GM19452 (cell line): ENCODE data around the gene FCHSD2.
A peak's percentile ranks its signal among the peaks of the same experiment; 100 is the strongest.
"Not testable (repeated sequence)": the region's sequence is repeated elsewhere in the genome, so short reads cannot be mapped to it uniquely, and the experiment has no call there.

Experiments
- ATAC-seq: cut with Tn5 transposase; IDR thresholded peaks from one replicate; pipeline ENCODE4 v1.9.1; 2021; ENCODE audit not compliant: unreplicated experiment

FCHSD2 gene

DNA sequence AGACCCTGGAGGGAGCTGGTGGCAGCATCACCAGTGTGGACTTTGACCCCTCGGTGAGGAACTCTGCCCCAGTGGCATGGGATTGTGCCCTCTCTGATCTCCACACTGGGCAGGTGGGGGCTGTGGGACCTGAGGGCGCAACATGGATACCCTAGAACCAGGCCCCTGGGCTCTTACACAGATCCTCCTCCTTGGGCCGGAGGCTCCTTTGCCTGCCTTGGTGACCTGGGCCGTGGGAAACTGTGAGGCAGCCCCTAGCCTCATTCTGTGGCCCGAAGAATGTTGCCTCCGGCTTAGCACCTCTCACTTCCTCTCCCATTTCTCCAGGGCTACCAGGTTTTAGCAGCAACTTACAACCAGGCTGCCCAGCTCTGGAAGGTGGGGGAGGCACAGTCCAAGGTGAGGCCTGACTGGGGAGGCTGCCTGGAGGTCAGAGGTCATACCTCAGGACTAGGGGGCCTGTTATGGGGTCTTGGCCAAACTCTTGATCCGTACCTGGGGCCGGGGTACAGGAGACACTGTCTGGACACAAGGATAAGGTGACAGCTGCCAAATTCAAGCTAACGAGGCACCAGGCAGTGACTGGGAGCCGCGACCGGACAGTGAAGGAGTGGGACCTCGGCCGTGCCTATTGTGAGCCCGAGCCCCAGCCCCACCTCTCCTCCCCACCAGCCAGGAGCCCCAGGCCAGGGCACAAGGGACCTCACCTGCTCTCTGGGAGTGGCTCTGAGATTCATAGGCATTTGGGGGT lies 315.8 kb downstream of the FCHSD2 start:
- ATAC-seq = no peak

DNA sequence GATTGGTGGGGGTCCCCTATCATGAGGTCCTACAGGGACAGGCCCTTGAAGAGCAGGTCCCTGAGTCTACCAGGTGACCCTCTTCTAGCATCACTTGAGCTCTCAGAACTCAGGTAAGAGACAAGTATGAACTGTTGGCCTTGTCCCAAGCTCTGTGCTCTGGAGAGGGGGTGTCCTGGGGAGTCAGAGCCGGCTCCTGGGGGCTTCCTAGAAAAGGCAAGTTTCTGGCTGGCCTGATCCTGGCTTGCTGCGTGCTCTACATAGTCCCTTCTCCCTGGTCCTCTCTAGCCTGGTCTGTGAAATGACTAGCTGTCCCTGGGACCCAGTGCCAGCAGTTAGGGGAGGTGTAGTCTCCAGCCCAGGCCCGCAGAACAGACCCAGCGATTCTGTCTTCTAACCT lies 316.5 kb downstream of the FCHSD2 start:
- no peak for ATAC-seq

DNA sequence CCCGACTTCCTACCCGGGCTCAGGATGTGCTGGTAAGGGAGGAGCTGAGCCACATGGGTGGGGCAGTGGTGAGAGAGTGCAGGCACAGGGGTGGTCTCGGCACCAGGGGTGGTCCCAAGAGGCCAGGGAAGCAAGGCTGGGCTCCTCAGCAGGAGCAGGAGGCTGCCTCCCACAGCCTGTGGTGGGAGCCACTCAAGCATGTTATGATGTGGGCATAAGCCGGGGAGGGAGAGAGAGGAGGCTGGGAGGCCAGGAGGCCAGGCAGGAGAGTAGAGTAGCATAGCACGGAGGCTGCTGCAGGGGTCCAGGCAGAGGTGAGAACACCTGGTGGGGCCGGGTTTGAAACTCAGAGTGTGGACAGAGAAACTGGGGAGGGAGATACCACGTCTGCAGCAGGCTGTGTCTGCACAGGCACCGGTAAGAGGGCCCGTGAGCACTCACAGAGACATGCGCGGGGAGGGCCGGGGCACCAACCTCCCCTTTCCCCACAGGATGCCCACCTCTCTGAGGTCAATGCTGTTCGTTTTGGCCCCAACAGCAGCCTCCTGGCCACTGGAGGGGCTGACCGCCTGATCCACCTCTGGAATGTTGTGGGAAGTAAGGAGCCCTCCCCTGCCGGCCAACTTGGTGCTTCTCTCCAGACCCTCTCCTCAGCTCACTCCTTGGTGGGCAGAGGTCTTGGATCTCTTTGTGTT lies 317.2 kb downstream of the FCHSD2 start:
- ATAC-seq = no peak

DNA sequence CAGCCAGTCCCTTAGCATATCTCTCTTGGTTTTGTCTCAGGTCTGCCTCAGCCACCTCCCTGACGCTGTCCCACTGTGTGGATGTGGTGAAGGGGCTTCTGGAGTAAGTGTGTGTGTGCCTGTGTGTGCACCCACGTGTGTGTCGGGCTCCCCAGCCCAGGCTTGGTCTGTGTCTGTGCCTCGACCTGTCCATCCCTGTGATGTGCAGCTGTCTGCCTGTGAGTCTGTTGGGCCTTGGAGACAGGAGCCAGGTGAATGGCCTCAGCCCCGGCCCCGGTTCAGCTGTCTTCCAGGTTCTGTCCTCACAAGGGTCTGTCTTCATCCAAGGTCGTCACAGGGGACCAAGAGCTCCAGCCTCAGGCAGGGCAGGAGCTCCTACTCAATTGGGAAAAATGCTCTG lies 318.1 kb downstream of the FCHSD2 start:
- no peak for ATAC-seq

DNA sequence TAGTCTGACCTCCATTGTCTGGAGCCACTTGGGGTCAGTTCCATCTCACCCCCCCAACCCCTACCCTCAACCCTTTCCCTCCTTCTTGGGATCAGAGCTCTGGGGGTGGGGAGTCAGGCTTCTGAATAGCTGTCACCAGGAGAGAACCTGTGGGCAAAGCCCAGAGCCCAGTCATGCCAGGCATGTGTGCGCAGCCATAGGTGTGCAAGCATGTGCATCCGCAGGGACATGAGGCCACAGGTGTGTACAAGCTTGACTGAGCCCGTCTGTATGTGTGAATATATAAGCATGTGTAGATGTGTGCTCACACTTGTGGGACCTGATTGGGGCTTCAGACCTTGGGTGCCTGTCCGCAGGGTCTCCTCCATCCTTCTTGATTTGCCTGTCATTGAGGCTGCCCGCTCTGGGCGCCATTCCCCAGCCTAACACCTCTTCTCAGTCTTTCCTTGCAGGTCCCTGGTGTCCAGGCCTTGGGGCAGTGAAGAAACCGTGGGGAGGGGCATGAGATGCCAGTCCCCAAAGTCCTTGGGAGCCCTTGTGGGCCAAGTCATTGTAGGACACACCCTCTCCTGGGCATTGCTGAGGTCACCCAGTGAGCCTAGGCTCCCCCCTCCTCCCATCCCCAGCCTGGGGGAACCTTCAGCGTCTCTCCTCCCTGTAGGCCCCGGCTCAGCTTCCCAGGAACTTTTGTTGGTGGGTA lies 318.9 kb downstream of the FCHSD2 start:
- no peak for ATAC-seq

DNA sequence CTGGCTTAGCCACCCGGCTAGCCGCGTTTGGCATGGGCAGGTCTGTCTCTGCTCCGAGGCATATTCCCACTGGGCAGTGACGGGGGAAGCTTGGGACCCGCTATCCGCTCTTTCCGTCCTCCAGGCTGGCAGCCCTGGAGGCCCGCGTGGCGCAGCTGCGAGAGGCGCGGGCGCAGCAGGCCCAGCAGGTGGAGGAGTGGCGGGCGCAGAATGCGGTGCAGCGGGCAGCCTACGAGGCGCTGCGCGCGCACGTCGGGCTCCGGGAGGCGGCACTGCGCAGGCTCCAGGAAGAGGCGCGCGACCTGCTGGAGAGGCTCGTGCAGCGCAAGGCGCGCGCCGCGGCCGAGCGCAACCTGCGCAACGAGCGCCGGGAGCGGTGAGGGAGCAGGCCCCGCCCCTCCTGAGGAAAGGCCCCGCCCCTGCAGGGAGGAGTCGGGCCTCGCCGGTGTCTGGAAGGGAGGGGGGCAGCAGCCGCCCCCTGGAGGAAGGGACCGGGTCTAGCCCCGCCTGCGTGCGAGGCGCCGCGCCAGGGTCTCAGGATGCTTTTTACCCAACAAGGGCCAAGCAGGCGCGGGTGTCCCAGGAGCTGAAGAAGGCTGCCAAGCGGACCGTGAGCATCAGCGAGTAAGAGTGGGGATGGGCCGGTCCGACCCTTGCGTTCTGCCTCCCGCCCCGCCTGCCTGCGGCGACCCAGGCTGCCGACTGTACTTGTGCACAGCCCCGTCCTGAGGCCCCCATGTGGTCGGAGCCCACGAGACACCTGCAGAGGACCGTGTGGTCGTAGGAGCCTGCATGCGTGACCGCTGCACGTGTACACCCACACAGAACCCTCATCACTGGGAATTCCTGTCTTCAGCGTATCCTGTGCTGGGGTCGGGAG lies 320.0 kb downstream of the FCHSD2 start:
- ATAC-seq = no peak

DNA sequence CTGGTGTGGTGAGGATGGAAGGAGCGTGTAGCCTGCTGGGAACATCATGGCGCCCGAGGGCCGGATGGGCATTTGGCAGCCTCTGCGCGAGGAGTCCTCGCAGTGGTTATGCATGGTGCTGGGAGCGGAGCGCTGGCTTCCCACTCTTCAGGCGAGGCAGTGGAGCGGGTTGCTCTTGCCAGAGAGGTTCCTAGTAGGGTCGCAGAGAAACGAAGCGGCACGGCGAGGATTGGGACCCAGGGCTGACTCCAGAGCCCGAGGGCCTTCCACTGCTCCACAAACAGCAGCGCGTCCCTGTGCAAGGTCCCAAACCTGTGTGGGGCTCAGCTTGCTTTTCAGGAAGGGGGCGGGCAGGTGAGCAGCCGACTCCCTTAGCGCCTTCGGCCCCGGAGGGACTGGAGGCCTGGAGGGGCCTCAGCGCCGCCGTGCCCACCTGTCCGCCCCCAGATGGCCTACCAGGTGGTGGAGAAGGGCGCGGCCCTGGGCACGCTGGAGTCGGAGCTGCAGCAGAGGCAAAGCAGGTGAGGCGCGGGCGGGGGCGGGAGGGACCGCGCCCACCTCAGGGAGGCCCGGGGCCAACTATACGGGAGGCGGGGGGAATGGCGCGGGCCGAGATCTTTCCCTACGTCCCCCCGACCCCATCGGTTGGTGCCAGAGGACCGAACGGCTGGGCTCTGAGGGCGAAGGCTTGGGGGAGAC lies 320.7 kb downstream of the FCHSD2 start:
- no peak for ATAC-seq

DNA sequence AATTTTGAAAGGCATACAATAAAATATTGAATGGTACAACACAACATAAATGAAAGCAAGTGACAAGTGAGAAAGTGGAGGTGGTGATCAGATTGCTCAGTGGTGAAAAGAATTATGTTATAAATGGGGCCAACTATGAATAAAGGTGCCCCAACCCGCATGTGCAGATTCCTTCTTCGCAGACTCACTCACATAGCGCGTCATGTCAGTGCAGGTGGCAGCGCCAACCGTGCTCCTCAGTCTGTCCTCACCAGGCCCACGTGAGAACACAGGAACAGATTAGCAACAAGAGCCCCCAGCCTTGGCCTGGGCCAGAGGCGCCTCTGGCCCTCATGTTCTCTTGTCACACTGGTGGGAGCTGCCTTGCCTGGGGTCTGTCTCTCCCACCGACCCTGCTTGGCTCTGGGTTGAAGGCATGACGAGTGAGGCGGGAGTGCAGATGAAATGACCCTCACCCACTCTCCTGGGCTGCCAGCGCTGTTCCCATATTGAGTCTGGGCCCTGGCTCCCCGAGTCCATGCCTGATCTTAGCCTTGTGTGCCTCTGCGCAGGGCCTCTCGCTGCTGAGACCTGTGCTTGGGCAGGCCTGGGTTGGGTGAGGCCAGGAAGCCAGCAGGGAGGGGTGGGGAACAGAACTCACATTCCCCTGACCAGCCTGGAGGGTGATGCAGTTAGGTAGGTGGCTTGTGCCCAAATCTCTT lies 321.5 kb downstream of the FCHSD2 start:
- ATAC-seq = no peak

DNA sequence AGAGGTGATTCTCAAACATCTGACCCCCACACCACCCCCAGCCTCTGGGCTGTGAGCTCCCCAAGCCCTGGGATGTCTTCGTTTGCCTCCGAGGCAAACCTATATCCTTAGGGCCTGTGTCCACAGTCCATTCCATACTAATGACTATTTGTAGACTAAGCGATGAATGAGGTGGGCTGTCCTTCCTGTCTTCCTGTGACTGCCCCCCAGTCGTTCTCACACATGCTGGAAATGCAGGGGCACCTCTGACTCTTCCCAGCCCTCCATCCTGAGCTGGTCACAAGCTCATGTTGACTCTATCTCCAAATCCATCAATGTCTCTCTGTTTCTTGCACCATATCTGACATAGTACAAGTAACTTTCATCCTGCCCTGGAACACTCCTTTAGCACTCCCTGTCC lies 323.1 kb downstream of the FCHSD2 start:
- ATAC-seq = no peak

DNA sequence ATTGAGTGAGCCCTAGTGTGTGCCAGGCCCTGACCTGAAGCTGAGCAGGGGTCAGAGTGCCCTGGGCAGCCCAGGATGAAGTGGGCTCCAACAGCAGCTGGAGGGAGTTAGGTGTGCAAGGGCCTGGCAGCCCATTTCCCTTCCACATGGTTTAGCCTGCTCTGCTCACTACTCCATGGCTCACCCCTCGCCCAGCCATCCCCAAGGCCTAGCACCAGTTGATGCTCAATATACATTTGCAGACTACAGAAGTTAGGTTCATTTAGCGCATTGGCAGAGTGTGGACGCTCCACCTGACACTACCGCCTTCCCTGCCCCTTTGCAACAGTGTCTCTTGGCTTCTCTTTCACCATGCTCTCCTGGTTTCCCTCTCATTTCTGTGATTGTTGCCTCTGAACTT lies 324.2 kb downstream of the FCHSD2 start:
- no peak for ATAC-seq

DNA sequence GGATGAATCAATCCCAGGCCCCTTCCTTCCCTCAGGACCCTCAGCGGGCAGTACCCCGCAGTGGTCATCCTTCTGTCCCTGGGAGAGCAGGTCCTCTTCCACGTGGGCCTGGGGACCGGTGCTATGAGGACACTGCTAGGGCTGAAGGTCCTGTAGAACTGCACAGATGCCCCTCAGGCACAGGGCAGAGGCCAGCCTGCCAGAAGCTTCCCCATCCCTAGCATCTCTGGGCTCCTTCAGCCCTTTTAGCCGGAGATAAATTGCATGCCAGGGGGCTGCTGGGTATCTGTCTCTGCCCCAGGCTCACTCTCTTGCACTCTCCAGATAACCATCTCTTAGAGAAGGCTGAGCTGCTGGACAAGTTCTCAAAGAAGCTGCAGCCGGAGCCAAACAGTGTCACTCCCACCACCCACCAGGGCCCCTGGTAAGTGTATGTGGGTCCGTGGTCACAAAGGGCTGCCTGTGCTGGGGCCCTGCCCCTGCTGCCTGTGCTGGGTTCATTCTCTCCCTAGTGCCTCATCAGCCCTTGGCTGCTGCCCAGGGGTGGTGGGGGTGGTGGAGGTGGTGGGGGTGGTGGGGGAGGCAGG lies 325.6 kb downstream of the FCHSD2 start:
- no peak for ATAC-seq

DNA sequence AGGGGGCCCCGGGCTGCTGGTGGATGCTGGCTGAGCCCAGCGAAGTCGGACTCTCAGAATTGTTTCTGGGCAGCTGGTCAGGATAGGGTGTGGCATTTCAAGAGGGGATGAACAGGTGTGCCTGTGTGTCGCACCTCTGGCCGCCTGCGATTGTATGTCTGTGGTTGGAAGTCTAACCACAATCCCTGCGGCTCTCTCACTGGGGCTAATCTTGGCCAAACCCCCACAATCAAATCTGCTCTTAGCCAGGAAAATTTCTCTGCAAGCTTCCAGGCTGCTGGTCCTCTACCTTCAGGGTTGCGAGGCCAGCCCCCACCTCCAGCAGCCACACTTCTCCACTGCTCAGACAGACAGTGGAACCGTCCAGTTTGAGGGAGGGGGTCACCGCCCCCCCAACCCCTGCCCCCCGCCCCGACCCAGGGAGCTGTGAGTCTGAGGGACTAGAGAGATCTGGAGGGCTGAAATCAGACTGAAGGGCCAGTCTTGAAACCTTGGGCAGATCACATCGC lies 327.0 kb downstream of the FCHSD2 start:
- ATAC-seq = no peak

DNA sequence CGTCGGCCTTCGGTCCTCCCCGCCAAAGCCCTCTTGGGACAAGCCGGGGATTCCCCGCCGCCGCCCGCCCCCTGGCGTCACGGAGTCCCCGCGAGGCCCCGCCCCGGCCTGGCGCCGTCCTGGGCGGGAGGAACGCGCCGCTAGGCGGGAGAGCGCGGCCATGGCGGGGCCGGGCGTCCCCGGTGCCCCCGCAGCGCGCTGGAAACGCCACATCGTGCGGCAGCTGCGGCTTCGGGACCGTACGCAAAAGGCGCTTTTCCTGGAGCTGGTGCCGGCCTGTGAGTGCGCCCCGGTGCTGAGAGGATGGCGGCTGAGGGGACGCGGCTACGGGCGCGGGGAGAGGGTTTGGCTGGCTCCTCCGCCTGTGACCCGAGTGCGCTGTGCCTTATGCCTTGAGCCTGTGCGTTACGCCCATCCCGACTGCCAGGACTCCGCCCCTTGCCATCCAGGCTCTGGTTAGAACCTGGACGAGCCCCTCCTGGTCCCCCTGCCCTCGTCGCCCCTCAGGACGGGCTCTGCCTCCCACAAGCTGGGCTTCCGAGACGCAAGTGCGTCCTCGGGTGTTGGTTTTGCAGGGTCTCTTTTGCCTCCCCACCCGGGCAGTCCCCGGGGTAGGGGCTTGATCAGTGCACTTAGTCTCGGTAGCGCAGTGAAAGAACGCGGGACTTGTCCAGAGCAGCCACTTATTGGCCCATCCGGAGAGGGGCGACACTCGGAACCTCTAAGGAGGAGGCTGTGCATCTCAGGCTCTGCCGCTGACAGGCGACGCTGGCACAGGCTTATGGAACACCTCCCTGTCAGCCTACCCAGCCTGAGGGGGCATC lies 327.6 kb downstream of the FCHSD2 start, which contains the start of gene ATG16L2:
ATG16L2 (plus strand) TSS at position 126 of the 824 bp plus-strand sequence; CDS start at position 161, 35 bp downstream.
- ATAC-seq = peak; percentile 60

DNA sequence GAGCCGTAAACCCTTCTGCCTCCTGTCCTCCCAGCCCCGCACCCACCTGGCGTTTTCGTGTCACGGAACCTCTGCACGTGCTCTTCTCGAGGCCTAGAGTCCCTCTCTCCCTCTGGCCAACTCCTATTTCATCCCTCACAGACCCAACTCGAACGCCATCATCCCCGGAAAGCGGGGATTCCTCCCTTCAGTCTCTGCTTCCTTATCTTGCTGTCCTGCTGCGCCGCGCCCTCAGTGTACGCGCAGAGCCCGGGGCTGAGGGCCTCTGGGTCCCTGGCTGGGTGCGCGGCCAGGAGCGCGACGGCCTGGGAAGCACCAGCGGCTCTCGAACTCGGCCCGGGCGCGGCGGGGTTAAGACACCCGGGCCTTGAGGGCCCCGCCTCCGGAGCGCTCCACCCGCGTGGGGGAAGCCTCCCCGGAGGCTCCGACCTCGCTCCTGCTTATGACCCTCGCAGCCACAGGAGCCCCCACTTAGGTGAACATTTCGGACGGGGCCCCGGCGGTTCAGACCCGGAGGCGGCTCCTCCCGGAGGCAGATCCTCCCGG lies 328.3 kb downstream of the FCHSD2 start:
- peak; percentile 35 for ATAC-seq

DNA sequence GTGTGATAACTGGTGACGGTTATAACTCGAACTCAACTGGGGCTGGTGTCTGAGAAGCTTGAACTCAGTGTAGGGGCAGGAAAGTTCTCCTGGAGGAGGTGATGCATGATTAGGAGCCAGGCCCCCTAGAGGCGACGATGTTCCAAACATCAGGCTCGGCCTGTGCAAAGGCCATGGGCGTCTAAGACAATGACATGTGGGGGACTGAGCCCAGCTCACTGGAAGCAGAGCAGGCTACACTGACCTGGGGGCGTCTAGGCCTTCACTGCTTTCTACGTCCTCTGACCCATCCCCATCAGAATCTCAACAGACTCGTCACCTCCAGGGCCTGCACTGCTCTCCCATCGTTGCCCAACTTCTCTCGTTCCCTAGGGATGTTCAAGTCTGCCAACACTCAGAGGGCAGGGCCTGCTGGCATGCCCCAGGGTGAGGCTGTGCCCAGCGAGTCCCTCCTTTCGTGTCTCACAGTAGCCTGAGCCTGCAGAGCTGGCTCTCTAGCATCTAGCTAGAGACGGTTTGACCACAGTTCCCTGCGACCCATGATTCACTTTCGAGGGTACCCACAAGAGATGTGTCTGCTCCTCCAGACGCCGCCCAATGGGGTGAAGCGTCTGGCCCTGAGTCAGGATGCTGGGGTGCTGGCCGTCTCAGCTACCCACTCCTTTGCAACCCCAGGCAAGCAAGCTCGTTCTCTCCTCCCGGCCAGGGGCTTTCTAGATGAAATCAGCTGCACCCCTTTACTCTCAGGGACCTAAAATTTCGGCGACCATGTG lies 329.0 kb downstream of the FCHSD2 start:
- no peak for ATAC-seq

DNA sequence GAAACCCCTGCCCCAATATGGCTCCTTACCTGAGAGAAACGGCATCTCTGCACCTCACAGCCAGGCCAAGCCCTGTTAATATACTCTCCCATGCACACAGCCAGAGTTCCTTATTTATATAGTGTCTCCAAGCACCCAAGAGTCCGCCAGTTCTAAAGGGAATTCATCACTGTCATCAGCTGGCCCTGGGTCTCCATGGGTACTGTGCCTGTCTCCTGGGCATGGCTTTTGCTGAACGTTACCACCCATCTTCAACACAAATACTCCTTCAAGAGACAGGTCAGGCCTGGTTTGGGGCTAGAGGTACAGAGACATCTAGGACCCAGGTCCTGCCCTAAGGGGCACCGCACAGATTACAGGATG lies 329.5 kb downstream of the FCHSD2 start:
- ATAC-seq = no peak

DNA sequence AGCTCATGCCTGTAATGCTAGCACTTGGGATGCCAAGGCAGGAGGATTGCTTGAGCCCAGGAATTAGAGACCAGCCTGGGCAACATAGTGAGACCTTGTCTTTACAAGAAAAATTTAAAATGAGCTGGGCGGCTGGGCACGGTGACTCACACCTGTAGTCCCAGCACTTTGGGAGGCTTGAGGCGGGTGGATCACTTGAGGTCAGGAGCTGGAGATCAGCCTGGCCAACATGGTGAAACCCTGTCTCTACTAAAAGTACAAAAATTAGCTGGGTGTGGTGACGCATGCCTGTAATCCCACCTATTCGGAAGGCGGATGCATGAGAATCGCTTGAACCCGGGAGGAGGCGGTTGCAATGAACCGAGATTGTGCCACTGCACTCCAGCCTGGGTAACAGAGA lies 330.4 kb downstream of the FCHSD2 start:
- ATAC-seq = not testable (repeated sequence)
